Activated CD4-positive, alpha-beta T cell treated with anti-CD3 and anti-CD28 coated beads, Interleukin-2, Interleukin-4, amounts not matched to agents 100 ng/mL and 50 ng/mL, durations not matched to agents 16 hours and 8 hours (primary cell): ENCODE results near the gene PARVA.
"Not testable (repeated sequence)": the region's sequence is repeated elsewhere in the genome, so short reads cannot be mapped to it uniquely, and the experiment has no call there.

Experiments
- DNase-seq: peaks from one replicate; pipeline ENCODE4 v3.0.0-alpha.2; 2020; ENCODE audit warnings: low spot score

The PARVA gene

DNA sequence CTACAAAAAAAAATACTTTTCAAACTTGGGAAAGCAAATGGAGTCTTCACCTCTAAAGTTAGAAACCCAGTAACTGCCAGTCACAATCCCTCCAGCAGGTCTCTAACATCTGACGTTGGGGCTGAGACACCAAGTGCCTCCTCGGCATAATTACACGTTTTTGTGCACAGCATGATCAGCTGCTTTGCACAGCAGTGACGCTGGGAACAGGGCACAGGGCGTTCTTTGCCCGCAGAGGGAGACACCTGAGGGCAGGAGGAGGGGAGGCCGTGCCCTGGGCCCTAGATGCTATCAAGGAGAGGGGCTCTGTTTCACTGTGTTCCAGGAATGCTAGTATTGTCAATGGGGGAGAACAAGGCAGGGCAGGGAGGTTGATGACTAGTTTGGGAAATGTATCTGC, 120.1 kb downstream of the PARVA start:
- no peak for DNase-seq

DNA sequence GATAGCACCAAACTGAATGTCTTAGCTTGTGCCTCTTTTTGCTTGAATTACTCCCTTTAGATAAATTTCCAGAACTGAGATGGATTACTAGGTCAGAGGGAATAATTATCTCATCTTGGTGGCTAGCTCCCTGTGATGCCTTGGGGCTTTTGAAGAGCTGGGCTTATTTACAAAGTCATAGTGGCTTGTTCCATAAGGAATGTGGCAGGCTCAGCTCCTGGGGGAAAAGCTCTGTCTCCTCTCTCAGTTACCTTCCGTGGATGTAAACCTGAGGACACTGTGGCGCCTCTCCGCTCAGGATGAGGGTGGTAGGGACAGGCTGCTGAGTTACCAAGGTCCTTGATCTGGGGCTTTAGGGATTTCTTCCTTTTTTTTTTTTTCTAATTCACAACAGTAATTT, 121.7 kb downstream of the PARVA start:
- no peak for DNase-seq

DNA sequence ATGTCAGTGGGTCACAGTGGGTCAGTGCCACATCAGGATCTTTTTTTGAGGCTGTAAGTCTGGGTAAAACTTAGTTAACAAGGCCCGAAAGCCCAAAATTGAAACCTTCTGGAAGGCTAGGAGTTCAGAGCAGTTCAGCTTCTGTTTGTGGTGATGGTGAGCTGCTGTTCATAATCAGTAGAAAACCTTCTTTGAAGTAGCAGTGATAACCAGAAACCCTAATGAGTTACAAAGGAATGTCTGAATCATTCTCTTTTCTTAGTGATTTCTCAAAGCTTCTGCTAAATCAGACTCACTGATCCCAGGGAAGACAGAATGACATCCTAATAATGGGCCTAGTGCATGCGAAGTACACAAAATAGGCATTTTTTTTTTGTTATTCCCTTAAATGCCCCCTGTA, 124.7 kb downstream of the PARVA start:
- no peak for DNase-seq

DNA sequence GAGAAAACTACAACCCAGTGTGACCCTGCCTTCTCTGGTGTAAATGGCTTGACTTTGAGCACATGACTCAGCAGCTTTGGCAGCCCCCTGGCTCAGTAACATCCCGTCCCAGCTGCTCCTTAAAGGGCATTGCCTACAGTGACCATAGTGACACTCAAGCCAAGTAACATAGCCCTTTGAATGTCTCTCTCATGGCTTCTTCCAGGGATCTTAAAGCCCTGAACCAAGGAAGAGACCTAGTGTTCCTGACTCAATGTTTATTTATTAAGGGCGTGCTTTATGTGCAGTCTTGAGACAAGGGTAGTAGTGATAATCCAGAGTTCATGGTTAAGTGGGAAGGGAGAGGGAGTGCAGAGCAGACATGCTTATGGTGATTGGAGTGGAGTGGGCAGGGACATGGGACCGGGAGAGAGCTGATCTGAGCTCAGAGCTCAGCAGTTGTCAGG, 125.7 kb downstream of the PARVA start:
- DNase-seq: no peak

DNA sequence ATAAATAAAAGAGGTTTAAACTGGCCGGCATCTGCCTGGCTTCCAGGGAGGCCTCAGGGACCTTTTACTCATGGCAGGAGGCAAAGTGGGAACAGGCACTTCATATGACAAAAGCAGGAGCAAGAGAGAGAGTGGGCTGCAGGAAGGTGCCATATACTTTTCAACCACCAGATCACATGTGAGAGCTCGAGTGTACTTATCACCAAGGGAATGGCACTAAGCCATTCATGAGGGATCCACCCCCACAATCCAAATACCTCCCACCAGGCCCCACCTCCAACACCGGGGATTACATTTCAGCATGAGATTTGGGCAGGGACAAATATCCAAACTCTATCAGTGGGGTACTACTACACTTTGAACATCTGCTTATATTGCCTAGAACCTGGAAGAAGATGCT, 126.5 kb downstream of the PARVA start:
- DNase-seq: no peak

DNA sequence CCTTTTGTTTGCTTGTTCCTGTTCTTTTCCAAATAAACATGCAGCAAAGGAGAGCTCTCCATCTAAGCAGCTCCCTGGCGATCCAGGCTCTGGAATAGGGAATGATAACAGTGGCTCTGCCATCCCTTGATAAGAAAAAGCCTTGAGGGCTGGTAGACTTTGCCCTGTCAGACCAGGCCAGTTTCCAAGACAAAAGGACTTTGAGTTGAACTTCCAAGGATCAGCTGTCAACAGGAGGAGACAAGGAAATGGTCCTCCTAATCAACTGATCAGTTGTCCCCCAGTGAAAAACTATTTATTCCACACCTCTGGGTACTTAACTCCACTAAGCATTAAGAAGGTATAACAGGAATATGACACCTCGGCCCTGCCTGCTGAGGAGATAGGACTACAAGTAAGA, 127.8 kb downstream of the PARVA start:
- DNase-seq: no peak

DNA sequence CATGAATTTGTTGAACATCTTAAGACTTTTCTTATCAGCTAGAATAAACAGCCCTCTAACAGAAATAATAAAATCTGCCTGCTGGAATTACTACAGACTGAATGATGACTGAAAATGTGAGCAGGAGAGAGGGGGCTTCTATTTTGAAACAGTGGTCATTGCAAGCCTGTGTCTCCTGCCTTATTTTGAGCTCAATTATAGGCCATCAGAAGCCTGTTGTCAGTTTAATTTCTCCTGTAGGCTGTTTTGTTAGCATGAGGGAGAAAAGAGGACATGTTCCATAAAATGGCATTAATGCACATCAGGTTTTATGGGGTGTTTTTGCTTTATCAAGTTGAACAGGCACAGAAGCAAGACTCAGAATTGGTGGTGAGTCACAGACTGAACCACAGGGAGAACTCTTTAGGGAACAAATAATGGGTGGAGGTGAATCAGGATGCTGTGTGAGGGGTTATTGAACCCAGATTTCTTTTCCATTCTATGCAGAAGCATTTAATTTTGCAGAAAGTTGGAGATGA, 129.1 kb downstream of the PARVA start:
- DNase-seq: no peak

DNA sequence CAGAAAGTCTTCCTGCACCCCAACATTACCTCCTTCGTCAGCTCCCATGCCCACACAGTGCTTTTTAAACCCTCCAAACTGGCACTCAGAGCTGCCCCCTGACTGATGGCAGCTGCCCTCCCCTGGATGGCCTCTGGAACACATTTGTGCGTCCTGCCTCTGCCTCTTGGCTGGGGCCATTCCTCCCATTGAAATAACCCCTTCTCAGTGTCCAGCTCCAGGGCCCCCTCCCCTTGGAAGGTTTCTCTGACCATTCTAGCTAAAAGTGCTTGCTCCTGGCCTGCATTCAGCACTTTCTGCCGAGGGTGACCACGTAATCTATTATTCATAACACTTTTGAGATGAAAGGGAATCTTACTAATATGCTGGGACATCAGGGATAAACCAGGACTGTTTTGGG, 130.0 kb downstream of the PARVA start:
- no peak for DNase-seq

DNA sequence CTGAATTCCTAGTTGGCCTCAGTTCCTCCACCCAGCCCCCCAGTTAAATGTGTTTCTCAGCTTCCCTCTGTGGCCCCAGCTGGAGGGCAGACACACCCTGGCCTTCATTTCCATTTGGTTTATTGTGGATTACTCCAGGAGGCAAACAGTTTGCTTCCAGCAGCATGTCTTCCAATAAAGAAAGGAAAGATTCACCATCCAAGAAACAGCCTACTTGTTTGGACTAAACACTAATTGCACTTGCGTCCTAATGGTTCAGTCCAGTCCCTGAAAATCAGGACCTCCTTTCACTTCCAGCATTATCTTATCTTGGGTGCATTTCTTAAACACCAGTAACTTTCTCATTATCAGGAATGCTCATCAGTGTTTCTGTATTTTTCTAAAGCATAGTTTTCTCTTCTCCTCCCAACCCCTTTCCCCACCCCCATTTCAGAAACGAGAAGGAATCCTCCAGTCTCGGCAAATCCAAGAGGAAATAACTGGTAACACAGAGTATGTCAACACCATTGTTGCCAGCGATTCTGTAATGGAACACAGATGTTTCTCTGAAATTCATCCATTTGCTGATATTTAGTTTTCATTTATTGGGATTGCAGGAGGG, 130.9 kb downstream of the PARVA start:
- no peak for DNase-seq

DNA sequence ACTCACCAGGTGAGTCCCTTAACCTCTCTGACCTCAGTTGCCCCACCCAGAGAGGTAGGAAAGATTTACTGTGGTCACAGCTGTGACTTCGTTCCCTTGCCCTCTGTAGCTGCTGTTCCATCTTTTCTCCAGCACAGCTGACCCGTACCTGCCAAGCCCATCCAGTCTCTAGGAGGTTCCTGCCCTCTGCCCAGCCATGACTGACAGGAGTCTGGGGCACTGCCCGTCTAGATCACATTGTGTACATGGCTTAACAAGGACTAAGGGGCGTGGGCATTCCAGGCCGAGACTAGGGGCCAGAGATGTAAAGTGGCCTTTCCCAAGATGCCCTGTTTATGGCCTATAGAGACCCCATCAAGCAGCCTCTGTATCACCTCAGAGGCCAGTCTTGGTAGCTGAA, 132.0 kb downstream of the PARVA start:
- no peak for DNase-seq

DNA sequence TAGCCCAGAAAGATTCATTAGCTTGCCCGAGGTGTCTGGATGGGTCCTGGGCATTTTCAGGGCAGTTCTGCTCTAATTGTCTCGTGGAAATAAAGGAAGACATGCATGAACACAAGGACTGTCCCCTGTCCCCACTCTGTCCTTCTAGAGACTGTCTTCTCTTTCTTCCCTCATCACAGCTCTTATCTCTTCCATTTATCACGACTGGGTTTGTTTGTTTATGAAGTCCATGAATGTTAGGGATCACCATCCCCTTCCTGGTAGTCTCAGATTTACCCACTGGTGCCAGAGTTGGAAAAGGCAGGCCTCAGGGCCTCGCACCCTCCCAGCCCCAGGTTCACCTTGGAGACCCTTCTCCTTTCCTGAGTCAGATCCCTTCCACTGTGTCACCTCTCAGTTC, 134.8 kb downstream of the PARVA start:
- no peak for DNase-seq

DNA sequence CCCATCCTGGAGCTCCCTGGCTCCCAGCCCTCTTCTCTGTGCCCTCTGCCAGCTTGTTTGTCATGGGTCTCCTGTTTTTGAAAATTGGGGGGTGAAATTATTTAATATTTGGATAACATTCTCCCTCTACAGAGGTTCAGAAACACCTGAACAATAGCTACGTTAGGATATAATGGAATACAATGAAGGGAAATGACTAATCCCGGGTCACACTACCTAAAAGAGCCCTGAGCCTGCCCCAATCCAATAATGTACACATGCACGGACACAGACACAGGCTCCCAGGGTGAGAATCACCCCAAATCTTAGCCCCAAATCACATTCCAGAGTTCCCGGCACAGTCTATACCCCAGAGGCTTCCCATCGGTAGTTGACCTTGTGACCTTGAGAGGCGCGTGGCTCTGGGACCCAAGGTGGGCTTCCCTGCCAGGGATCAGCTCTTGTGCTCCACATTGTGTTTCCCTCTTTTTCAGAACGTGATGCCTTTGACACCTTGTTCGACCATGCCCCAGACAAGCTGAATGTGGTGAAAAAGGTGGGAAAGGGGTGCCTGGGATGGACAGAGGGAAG, 135.5 kb downstream of the PARVA start:
- no peak for DNase-seq

DNA sequence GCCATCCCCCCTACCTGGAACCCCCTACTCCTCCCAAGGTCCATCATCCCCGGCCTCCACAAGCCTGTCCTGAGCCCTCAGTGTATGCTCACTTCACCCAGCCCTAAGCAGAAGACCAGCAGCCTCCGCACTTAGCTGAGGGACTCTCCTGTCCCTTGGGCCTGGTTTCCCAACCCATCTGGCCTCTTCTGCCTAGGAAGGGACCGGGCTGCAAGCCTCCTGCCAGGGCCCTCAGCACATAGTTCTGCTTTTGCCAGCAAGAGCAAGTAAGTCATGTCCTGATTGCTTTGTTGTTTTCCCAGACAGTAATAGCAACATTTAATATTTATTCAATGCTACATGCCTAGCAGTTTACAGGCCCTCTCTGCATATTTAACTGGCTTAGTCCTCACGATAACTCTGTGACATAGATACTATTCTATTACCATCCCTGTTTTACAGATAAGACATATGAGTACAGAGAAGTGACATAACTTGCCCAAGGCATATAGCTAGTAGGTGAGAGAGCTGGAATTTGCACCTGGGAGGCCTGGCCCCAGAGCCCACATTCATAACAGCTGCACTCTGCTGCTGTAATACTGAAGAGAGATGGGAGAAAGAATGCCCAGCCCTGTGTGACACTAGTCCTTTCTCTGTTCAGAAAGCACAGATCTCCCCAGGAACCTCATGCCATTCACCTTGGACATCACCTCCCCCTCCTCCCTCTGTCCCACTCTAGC, 139.2 kb downstream of the PARVA start:
- DNase-seq: no peak

DNA sequence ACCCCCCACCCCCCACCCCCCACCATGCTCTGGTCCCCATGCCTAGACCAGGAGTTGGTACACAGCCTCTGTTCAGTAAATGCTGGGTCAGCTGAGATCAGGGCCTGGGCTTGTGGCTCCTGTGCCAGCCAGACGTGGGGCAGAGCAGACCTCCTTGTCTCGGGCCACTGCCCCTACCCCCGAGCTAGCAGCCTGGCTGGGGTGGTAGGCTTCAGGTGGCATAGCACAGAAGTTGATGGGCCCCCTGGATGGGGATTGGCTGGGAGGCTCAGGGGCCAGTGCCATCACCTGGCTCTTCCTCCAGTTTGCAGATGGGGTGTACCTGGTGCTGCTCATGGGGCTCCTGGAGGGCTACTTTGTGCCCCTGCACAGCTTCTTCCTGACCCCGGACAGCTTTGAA, 139.9 kb downstream of the PARVA start:
- DNase-seq: no peak

DNA sequence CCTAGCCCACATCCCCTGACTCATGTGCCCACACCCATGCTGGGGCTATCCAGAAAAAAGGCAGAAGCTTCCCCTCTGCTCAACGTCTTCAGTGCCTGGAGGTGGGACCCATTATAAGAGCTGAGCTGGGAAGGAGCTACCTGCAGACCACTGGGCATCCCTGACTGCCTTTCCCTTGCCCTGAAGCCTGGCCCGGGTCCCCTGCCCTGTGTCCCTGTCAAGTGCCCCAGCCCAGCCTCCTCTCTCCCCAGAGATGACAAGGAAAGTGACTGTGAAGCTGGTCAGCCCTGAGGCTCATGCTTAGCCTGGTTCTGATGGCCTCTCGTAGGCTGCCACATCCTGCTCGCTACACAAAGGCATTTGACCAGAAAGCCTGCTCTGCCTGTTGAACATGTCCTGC, 140.4 kb downstream of the PARVA start:
- no peak for DNase-seq

DNA sequence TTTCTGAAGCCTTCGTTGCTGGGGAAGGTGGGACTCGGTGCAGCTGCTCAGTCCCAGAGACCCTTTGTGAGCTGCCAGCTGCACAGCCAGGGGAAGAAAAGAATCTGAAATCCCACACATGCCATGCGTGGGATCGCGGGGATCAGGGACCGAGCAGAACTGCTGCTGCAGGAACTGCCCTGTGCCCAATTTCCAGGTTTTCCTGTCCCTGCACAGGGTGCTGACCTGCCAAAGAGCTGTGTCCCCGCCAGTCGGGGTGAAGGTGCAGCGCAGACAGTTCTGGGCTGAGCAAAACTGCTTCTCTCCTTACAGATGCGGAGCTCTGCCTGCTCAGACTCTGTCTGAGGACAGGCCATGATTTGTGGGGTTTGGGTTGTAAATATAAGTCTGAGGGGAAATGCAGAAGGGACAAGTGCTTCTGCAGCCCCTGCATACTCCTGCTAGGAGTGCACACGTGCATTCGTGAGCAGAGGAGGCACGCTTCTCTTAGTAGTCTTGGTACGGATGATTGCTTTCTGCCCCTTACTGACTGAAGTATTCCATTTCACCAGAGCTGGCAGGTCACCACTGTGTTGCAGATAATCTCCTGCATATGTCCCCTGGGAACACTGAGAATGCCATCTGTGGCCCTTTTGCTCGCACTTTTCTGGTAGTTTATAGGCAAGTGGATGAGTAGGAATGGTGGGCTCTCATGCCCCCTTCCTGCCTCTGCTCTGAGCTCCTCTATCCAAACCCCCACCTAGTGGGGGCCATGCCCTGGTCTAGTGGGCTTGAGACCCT, 141.4 kb downstream of the PARVA start:
- DNase-seq: no peak

DNA sequence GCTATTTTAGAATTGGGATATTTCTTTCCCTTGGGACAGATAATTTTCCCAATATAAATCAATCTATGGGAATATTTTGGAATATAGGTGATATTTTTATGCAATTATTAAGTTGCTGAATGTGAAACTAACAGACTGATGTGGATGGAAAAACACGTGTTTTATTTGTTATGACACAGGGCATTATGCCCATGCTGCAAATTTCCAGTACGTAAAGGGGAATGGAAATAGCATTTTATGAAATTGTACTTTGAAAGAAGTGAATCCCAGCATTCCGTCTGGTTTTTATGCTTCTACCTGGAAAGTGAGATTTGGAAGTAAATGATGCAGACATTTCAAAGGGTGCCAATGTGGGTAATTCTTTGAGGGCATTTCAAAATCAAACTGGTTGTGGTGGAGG, 142.7 kb downstream of the PARVA start:
- no peak for DNase-seq

DNA sequence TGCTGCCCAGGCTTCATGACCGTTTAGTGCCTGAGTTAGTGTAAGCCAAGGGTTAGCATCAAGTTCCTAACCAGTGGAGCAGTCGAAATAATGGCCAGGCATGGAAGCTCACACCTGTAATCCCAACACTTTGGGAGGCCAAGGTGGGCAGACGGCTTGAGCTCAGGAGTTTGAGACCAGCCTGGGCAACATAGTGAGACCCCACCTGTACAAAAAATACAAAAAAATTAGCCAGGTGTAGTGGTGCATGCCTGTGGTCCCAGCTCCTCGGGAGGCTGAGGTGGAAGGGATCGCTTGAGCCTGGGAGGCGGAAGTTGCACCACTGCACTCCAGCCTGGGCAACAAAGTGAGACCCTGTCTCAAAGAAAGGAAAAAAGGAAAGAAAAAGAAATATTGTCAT, 143.2 kb downstream of the PARVA start:
- DNase-seq: not testable (repeated sequence)

DNA sequence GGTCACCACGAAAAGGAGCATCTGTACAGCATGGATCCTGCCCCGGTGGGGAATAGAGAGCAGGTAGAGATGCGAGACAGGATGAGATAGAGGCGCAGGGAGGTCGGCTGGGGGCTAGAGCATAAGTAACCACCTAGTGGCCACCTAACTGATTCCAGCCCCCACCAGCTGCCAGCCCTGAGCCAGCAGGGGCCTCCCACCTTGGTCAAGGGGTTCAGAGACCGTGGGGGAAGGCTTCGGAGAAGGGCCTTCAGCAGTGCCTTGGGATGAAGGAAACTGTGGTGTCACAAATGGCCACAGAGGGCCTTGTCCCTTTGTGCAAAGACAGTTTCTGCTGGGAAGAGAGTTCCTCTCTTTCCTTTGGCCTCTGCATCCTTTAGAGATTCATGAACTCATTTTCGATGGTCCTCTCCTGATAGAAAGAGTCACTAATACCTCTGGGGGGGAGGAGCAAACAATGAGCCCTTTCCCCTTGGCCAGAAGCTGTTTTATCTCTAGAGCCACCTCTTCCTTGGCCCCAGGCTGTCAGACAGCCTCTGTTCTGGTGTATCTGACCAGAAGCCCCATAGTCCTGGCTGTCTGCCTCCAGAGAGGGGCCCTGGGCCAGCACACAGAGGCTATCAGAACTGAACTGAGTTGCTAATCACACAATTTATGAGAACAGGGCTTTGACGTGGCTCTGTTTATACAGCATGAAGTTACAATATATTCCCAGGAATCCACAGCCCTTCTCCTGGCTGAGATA, 146.0 kb downstream of the PARVA start:
- no peak for DNase-seq

DNA sequence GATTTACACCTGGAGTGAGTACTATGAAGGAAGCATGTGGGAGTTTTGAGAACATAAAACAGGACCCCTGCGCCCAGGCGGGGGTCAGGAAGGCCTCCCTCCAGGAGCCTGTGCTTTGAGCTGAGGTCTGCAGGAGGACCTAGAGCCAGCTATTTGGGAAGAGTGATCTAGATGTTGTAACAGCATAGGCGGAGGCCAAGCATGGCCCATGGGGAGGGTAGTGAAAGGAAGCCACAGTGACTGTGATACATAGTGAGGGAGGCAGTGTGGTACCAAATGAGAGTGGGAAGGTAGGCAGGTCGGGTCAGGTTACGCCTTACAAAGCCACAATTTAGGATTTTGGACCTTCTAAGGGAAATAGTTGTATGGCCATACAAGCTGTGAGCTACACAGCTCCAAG, 147.5 kb downstream of the PARVA start:
- no peak for DNase-seq

DNA sequence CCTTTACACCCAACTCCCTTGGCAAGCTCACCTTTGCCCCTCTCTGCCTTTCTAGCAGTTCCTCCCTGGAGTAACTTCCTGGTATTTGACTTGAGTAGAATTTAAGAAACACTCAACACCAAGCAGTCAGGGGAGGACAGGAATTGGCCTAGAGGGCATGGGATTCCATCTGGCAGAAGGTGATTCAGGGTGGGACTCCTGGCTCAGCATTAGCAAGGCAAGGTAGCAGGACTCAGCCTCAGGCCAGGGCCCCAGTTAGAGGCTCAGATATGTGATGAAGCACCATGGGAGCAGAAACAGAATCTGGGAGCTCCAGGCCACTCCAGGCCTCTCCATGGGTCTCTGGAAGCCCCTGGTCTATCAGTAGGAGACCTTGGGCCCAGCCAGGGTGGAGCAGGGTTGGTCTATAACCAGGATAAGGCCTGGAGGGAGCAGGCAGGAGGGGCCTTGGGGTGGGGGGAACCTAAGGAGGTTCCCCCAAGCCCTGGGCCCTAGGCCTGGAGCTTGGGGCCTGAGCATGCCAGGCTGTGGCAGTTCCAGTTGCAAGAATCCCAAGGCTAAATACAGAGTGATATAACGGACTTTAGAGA, 148.2 kb downstream of the PARVA start:
- no peak for DNase-seq

DNA sequence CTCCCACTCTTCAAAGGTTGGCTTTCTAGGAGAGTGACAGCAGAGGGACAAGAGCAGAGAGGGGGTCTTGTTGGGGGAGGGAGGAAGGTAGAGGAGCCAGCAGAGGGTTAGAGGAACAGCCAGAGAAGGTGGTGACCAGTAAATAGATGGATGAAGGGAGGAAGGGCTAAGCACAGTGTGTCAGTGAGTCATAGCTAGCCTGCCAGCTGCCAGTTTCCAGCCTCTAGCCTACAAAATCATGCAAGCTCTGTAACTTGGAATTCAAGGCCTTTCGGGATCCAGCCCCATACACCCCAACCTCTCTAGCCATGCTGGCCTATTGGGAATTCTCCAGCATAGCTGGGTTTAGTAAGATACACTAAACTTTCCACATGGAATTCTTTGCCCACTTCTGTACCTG, 149.4 kb downstream of the PARVA start:
- DNase-seq: no peak
